Activated T-helper 17 cell treated with anti-CD3 and anti-CD28 coated beads, Interleukin-2, amount 50 U/mL, for 72 hours (primary cell): ENCODE measurements around the gene RPH3AL. TPM values are rescaled to one million over a fixed set of nuclear protein-coding genes. Genes with fewer than 3 reads are reported as not detected.
"Not testable (repeated sequence)": the region's sequence is repeated elsewhere in the genome, so short reads cannot be mapped to it uniquely, and the experiment has no call there.

Experiments used
- ATAC-seq: fragments of 150-1000 bp; cut with Tn5 transposase; replicated peaks from 2 replicates; pipeline ENCODE4 v1.10.0; 2021; ENCODE audit warnings: mild to moderate bottlenecking, moderate library complexity
- H3K27ac Mint-ChIP-seq: one replicate; pipeline ENCODE4 v1.8.0; 2022; ENCODE audit warnings: mixed read lengths
- H3K27me3 Mint-ChIP-seq: one replicate; pipeline ENCODE4 v1.8.0; 2022; ENCODE audit warnings: mixed read lengths
- H3K36me3 Mint-ChIP-seq: one replicate; pipeline ENCODE4 v1.8.0; 2022; ENCODE audit warnings: low read depth, mild to moderate bottlenecking, mixed read lengths
- H3K4me1 Mint-ChIP-seq: one replicate; pipeline ENCODE4 v1.8.0; 2022; ENCODE audit warnings: mixed read lengths
- H3K4me3 Mint-ChIP-seq: one replicate; pipeline ENCODE4 v1.8.0; 2022; ENCODE audit warnings: mild to moderate bottlenecking, mixed read lengths
- H3K9me3 Mint-ChIP-seq: one replicate; pipeline ENCODE4 v1.8.0; 2022; ENCODE audit warnings: mixed read lengths
- total RNA-seq, 2 donors: library from RNA; stranded (reverse); gene quantifications; one replicate each; pipeline ENCODE4 v1.2.3, GENCODE V29; 2022

Gene RPH3AL
- total RNA-seq, 2 donors from 2014 or later = 1.9 to 2.5 TPM

- Mint-ChIP-seq H3K4me1 (no peaks in the 10 kb centered on the region), H3K27me3 (no peaks in the 10 kb centered on the region), H3K9me3 (no peaks in the 10 kb centered on the region), H3K4me3 (no peak overlapping the region), H3K36me3 (no peaks in the 10 kb centered on the region), H3K27ac (no peak overlapping the region)
- ATAC-seq = no peak
Observed at GRCh38 chr17:274902-275301, 77.7 kb downstream of the RPH3AL start.

- no peak for ATAC-seq
- no peaks in the 10 kb centered on the region for H3K36me3 Mint-ChIP-seq
- H3K27me3 Mint-ChIP-seq = no peaks in the 10 kb centered on the region
- no peaks in the 10 kb centered on the region for H3K4me1 Mint-ChIP-seq
- H3K9me3 Mint-ChIP-seq = no peaks in the 10 kb centered on the region
- no peak overlapping the region for H3K27ac Mint-ChIP-seq
- no peak overlapping the region for H3K4me3 Mint-ChIP-seq
Observed at GRCh38 chr17:273981-274832, 78.4 kb downstream of the RPH3AL start.

GRCh38 chr17:272856-273255 lies 79.8 kb downstream of the RPH3AL start:
- H3K27me3 Mint-ChIP-seq, H3K27ac Mint-ChIP-seq, H3K4me3 Mint-ChIP-seq, H3K4me1 Mint-ChIP-seq, H3K9me3 Mint-ChIP-seq, ATAC-seq, H3K36me3 Mint-ChIP-seq: not testable (repeated sequence)

GRCh38 chr17:271928-272623 lies 80.5 kb downstream of the RPH3AL start:
- ATAC-seq, H3K36me3 Mint-ChIP-seq, H3K27ac Mint-ChIP-seq, H3K4me1 Mint-ChIP-seq, H3K4me3 Mint-ChIP-seq, H3K9me3 Mint-ChIP-seq, H3K27me3 Mint-ChIP-seq: not testable (repeated sequence)

GRCh38 chr17:269616-270514 lies 82.7 kb downstream of the RPH3AL start:
- Mint-ChIP-seq H3K9me3 (no peaks in the 10 kb centered on the region), H3K36me3 (no peaks in the 10 kb centered on the region), H3K4me1 (no peaks in the 10 kb centered on the region), H3K27me3 (no peaks in the 10 kb centered on the region), H3K4me3 (no peak overlapping the region), H3K27ac (no peak overlapping the region)
- no peak for ATAC-seq

GRCh38 chr17:266701-267667 lies 85.6 kb downstream of the RPH3AL start:
- Mint-ChIP-seq H3K27ac (no peak overlapping the region), H3K36me3 (no peaks in the 10 kb centered on the region), H3K4me1 (no peaks in the 10 kb centered on the region), H3K9me3 (no peaks in the 10 kb centered on the region), H3K4me3 (no peak overlapping the region), H3K27me3 (no peaks in the 10 kb centered on the region)
- no peak for ATAC-seq

GRCh38 chr17:266219-266618 lies 86.4 kb downstream of the RPH3AL start:
- Mint-ChIP-seq H3K4me3 (no peak overlapping the region), H3K27me3 (no peaks in the 10 kb centered on the region), H3K4me1 (no peaks in the 10 kb centered on the region), H3K9me3 (no peaks in the 10 kb centered on the region), H3K36me3 (no peaks in the 10 kb centered on the region), H3K27ac (no peak overlapping the region)
- ATAC-seq = no peak

- no peaks in the 10 kb centered on the region for H3K4me1 Mint-ChIP-seq
- no peak overlapping the region for H3K4me3 Mint-ChIP-seq
- H3K27me3 Mint-ChIP-seq = no peaks in the 10 kb centered on the region
- no peak for ATAC-seq
- no peaks in the 10 kb centered on the region for H3K9me3 Mint-ChIP-seq
- no peaks in the 10 kb centered on the region for H3K36me3 Mint-ChIP-seq
- H3K27ac Mint-ChIP-seq = no peak overlapping the region
Observed at GRCh38 chr17:265718-266117, 86.9 kb downstream of the RPH3AL start.

GRCh38 chr17:263773-264172 lies 88.8 kb downstream of the RPH3AL start:
- H3K4me3 Mint-ChIP-seq = no peak overlapping the region
- no peaks in the 10 kb centered on the region for H3K27me3 Mint-ChIP-seq
- no peaks in the 10 kb centered on the region for H3K4me1 Mint-ChIP-seq

GRCh38 chr17:263271-263670 lies 89.3 kb downstream of the RPH3AL start:
- Mint-ChIP-seq H3K4me3 (no peak overlapping the region), H3K4me1 (no peaks in the 10 kb centered on the region)
- ATAC-seq = no peak

More at GRCh38 chr17:263773-264172, 88.8 kb downstream of the RPH3AL start:
- no peak for ATAC-seq
- no peak overlapping the region for H3K27ac Mint-ChIP-seq
- H3K36me3 Mint-ChIP-seq = no peaks in the 10 kb centered on the region
- no peaks in the 10 kb centered on the region for H3K9me3 Mint-ChIP-seq

GRCh38 chr17:261635-262034 lies 91.0 kb downstream of the RPH3AL start:
- no peaks in the 10 kb centered on the region for H3K4me1 Mint-ChIP-seq
- H3K27me3 Mint-ChIP-seq = no peaks in the 10 kb centered on the region
- no peaks in the 10 kb centered on the region for H3K9me3 Mint-ChIP-seq
- no peak overlapping the region for H3K27ac Mint-ChIP-seq
- ATAC-seq = no peak
- no peaks in the 10 kb centered on the region for H3K36me3 Mint-ChIP-seq
- H3K4me3 Mint-ChIP-seq = no peak overlapping the region

More at GRCh38 chr17:263271-263670, 89.3 kb downstream of the RPH3AL start:
- H3K9me3 Mint-ChIP-seq = no peaks in the 10 kb centered on the region
- no peaks in the 10 kb centered on the region for H3K36me3 Mint-ChIP-seq
- no peaks in the 10 kb centered on the region for H3K27me3 Mint-ChIP-seq
- no peak overlapping the region for H3K27ac Mint-ChIP-seq

GRCh38 chr17:260944-261343 lies 91.7 kb downstream of the RPH3AL start:
- Mint-ChIP-seq H3K9me3 (no peaks in the 10 kb centered on the region), H3K36me3 (no peaks in the 10 kb centered on the region), H3K4me1 (no peaks in the 10 kb centered on the region), H3K27ac (no peak overlapping the region), H3K27me3 (no peaks in the 10 kb centered on the region), H3K4me3 (no peak overlapping the region)
- no peak for ATAC-seq

- H3K9me3 Mint-ChIP-seq = no peaks in the 10 kb centered on the region
- ATAC-seq = no peak
- H3K4me3 Mint-ChIP-seq = no peak overlapping the region
Observed at GRCh38 chr17:260031-260791, 92.4 kb downstream of the RPH3AL start.

More at GRCh38 chr17:260031-260791, 92.4 kb downstream of the RPH3AL start:
- Mint-ChIP-seq H3K27ac (no peak overlapping the region), H3K4me1 (no peaks in the 10 kb centered on the region), H3K27me3 (no peaks in the 10 kb centered on the region), H3K36me3 (no peaks in the 10 kb centered on the region)
